ENCODE data around the gene RAD1. TPM values are rescaled to one million over a fixed set of nuclear protein-coding genes. Genes with fewer than 3 reads are reported as not detected.

RAD1 gene
- total and polyA plus RNA-seq, 2 of the 8 experiments (the other 6 are each of a cell fraction or from before 2014, with no cell fraction given), result 15.1 to 37.3 TPM

DNA sequence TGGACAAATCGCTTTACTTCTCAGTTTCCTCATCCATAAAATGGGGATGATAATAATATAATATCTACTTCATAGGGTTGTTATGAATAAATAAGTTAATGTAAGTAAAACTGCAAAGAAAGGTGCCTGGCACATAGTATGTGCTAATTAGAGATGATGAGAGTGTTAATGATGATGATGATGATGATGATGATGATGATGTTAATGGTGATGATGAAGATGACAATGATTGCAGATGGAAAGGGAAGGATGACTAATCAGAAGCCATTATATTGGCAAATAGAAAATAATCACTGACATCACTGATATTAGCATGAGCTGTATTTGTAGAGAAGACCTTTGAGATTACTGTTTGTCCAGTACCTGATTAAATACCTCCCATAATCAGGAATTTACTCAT is 20.6 kb downstream of the RAD1 start (continued):
- TF ChIP-seq, protein P1, sequence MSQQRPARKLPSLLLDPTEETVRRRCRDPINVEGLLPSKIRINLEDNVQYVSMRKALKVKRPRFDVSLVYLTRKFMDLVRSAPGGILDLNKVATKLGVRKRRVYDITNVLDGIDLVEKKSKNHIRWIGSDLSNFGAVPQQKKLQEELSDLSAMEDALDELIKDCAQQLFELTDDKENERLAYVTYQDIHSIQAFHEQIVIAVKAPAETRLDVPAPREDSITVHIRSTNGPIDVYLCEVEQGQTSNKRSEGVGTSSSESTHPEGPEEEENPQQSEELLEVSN (IDR thresholded peaks at IDR 0.05), result no peak
- TF ChIP-seq SAP30 (IDR thresholded peaks at IDR 0.05; ENCODE audit: insufficient read depth, insufficient replicate concordance, low read length) (no peak), RBBP5 (IDR thresholded peaks at IDR 0.05; ENCODE audit: borderline replicate concordance, low read depth, low read length) (no peak)

All from H1 (cell line).